DLD1 (cell line): ENCODE results near the gene DNAH10.

Experiments
- in situ Hi-C: cut with HindIII; loops from 2 replicates; pipeline ENCODE4 v1.10.0; 2017; ENCODE audit warnings: low sequenced_read_pairs

The DNAH10 gene

DNA sequence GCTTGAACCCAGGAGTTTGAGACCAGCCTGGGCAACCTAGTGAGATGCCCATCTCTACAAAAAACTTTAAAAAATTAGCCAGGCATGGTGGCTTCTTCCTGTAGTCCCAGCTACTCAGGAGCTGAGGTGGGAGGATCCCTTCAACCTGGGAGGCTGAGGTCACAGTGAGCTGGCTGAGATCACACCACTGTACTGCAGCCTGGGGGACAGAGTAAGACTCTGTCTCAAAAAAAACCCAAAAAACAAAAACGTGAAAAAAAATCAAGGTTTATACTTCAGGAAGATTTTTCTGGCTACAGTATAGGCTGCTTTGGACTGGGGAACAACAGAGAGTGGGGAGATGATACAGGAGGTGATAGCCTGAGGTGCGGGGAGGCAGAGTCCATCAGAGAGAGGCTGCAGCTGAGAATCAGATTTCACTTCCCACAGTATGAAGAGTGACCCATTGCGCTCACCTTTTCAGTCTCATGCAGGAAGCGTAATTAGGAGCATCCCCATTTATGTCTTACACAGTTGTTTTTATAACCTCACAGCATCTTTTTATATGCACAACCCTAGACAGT lies 28.9 kb downstream of the DNAH10 start:
- in situ Hi-C loops, result no loop called here

DNA sequence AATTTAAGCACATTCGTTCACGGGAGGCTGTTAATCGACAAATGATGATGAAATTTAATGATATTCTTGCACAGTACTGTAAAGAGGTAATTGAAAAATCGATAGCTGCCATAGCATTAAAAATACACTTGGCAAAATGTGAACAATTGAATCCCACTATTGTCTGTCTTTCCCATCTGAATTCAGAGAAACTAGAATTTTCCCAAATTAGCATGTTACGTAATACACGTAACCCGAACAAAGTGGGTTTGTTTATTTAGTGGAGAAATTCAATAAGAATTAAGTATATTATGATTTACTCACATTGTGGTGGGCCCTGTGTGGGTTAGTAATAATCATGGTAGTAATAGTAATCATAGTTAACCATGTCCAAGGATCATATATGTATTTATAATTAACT lies 31.9 kb downstream of the DNAH10 start:
- in situ Hi-C loops, result no loop called here

DNA sequence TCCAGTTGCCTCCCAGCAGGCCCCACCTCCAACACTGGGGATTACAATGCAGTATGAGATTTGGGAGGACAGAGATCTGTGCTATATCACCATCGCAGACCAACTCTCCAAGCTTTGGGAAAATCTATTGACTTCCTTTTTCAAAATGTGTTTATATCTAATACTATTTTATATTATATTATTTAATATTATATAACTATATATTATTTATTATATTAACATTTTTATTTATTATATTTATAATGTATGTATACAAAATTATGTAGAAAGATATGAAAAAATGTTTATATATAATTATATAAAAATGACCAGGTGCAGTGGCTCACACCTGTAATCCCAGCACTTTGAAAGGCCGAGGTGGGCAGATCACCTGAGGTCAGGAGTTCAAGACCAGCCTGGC lies 36.4 kb downstream of the DNAH10 start:
- in situ Hi-C loops, result no loop called here

DNA sequence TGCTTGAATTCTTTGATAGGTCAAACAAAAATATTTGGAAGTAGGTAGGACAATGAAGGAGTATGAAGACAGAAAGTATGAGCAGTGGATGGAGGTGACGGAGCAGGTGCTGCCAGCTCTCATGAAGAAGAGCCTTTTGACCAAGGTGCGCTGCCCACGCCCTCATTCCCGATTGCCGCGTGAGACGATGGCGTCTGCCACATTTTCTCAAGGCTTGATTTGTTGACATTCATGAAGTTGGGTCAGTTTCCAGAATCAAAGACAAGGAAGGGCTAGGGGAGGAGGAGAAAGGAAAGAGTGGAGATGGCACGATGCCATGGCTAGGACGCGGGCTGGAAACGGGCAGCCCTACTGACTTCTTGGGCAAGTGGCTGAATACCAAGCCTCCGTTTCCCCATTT lies 37.1 kb downstream of the DNAH10 start:
- in situ Hi-C loops, result no loop called here

DNA sequence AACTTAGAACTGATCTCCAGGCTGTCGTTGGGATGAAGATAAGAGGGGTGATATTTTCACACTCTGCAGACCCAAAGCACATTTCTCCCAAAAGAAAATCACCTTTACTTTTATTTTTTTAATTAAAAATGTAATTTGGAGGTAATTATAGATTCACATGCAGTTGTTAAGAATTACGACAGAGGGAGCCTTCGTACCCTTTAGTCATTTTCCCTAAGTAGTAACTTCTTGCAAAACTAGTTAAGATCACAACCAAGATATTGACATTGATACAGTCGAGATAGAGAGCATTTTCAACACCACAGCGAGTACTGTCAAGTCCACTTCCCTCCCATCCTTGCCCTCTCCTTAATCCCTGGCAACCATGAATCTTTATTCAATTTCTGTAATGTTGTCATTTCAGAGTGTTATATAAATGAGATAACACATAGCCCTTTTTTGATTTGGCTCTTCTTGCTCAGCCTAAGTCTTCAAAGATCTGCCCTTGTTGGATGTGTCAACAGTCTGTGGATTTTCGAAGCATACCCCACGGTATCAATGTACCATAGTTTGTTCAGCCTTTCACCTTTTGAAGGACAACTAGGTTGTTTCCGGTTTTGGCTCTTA lies 39.6 kb downstream of the DNAH10 start:
- in situ Hi-C loops, result no loop called here

DNA sequence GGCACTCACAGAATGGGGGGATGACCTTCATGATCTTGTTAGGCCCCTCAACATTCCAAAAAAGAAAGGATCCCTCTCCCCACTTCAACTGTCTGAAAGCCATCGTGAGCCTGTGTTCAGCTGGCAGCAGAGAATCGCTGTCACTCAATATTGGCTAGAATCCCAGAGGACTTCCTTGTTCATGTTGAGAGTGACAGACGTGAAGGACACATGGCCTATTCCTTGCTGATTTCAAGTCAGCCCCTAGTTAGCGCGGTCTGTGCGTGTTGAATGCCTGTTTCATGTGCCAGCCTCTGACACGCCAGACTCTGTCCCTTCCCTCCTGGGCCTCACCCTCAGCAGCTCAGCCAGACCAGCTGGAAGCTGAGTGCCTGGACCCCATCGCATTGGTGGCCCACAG lies 43.1 kb downstream of the DNAH10 start:
- in situ Hi-C loops, result no loop called here

DNA sequence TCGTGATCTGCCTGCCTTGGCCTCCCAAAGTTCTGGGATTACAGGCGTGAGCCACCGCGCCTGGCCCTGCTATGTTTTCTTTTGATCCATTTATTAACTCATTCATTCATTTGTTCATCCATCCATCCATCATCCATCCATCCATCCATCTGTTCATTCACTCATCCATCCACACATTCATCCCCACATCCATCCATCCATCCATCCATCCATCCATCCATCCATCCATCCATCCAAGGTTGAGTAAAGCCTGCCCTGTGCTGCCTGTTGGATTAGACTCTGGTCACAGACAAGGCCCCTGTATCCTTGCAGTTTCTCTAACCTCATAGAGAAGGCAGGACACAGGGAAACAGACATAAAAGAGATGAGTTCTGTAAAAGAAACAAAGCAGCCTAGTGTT lies 44.9 kb downstream of the DNAH10 start:
- in situ Hi-C loops, result no loop called here

DNA sequence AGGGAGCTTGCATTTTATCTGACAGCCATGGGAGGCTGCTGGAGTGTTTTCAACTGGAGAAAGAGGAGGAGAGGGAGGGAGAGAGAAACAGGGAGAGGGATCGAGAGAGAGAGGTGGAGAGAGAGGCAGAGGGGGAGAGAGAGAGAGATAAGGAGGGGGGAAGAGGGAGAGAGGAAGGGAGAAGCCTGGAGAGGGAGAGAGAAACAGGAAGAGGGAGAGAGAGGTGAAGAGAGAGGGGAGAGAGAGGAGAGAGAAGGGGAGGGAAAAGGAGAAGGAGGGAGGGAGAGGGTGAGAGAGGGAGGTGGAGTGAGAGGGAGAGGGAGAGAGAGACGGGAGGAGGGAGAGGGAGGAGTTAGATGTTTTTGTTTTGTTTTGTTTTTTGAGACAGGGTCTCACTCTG lies 45.6 kb downstream of the DNAH10 start:
- in situ Hi-C loops, result no loop called here

DNA sequence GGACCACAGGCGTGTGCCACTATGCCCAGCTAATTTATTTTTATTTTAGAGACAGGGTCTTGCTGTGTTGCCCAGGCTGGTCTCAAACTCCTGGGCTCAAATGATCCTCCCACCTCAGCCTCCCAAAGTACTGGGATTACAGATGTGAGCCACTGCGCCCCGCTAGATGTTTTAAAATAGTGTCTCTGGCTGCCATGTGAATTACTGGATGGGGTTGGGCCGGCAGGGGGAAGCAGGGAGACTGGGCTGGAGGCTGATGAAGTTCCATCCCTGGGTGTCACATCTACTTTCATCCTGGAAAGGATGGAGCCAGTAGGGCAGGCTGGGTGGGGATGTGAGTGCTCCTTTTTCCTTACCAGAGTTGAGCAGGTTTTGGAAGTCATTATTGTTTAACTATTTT lies 46.1 kb downstream of the DNAH10 start:
- in situ Hi-C loops, result no loop called here

DNA sequence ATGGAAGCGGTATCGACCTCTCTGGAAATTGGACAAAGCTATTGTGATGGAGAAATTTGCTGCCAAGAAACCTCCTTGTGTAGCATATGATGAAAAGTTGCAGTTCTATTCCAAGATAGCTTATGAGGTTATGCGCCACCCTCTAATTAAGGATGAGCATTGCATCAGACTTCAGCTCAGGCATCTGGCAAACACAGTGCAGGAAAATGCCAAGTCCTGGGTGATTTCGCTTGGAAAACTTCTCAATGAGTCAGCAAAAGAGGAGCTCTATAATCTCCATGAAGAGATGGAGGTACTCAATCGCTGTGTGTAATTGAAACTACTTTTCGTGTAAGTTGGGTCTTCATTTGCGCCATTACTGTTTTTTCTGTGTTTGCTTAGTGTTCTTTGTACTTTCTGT lies 51.2 kb downstream of the DNAH10 start:
- in situ Hi-C loops, result no loop called here

DNA sequence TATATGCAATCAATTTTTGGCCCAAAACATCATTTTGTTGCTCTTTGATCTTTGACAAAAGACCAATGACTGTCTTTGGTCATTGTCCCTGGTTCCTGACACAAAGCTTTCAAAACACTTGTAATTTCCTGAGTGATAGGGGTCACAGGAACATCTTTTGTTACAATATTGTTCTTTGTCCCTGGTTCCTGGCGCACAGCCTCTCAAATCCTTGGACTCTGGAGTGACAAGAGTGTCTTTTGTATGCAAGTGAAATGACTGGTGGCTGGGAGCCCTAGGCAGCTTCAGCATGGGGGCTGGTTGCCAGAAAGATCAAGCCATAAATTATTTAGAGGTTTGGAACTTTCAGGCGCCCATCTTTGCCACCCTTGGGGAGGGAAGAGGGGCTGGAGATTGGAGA lies 53.9 kb downstream of the DNAH10 start:
- in situ Hi-C loops, result no loop called here

DNA sequence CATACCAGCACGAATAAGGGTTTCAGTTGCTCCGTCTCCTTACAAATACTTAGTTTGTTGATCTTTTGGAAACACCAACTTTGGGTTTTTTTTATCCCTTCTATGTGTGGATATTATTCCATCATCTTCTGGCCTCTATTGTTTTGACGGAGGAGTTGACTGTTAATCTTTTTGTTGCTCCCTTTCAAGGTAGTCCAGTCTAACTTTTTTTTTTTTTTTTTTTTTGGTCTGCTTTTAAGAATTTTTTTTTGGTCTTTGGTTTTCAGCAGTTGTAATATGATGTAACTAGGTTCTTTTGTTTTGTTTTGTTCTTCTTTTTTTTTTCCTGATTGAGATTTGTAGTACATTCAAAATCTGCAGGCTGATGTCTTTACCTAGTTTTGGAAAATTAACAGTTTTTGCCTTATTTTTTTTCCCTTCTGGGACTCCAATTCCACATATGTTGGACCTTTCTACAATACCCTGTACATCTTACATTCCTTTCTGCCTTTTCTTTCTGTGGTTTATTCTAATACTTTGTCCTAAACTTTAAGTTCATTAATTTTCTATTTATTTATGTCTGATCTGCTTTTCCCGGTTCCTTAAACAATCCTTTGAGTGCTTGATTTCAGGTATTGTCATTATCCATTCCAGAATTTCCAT lies 54.9 kb downstream of the DNAH10 start:
- in situ Hi-C loops, result no loop called here

DNA sequence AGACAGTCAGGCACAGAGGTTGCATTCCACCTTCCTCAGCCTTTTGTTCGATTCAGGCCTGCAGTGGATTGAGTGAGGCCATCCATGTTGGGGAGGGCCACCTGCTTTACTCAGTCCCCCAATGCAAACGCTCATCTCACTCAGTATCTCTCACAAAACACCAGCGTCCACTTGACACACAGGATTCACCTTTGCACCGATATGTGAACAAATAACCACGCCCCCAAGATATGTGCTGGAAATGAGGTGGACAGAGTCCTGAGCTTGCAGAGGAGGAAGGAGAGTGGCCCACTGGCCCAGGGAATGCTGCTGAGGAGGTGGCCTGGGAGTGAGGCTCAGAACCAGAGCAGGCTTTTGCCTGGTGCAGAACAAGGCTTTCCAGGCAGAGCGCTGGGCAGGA lies 60.7 kb downstream of the DNAH10 start:
- in situ Hi-C loops, result no loop called here

DNA sequence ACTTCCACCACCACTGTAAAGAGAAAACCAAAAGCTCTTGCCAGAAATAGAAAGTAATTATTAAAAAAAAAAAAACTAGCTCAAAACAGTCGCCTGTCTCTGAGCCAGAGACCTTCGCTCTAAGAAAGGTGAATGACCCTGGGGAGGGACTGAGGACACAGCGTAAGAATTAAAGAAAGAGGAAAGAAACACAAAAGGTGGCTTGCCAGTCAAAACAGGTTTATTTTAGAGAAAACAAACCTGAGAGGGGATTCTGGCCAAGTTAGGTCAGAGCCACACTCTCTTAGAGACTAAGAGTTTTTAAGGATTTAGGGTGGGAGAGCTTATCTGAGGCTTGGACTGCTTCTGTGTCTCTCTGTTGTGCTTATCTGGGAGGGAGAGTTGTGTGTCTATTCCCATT lies 66.0 kb downstream of the DNAH10 start:
- in situ Hi-C loops, result no loop called here

DNA sequence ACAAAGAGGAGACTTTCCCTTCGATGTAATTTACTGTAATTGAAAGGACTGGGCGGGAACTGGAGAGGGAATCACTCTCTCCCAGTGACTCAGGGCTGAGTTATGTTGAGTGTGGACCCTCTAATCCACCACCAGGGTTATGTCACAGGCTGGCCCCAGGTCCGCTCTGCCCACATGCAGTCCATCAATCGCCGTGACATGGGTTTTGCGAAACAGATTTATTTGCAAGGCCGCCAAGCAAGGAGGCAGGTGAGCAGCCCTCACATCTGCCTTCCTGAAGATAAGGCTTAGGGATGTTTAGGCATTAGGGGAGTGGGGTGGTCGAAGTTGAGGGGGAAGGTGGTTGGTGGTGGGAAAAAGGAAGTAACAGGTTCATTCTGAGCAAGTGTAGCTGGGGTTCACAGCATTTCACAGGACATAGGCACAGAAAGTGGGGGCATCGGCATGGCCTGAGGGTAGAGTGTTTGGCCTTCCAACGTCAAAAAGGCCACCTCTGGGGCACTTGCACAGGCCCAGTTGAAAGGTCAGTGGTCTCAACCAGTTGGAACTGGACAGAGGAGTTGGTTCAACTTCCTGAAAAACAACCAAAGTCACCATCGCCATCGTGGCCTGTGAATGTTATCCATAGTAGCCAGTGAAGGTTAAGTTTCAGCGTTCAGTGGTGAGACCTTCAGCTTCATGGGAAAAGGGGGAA lies 66.9 kb downstream of the DNAH10 start:
- in situ Hi-C loops, result no loop called here

DNA sequence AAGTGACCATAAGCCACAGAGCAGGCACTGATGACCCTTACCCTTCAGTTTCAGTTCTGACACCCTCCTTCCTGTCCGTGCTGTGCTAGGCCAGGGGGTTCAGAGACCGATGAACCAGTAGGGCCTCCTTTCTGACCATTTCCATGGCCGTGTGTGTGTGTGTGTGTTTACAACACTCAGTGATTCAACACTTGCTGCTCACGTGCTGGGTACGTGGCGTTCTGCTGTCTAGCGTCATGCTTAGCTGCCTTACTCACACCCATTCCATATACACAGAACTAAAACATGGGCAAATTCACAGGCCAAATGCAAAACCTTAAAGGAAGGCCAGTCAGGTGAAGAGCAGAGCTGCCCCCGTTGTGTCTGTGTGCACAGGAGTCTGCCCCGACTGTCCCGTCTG lies 67.5 kb downstream of the DNAH10 start:
- in situ Hi-C loops, result no loop called here

DNA sequence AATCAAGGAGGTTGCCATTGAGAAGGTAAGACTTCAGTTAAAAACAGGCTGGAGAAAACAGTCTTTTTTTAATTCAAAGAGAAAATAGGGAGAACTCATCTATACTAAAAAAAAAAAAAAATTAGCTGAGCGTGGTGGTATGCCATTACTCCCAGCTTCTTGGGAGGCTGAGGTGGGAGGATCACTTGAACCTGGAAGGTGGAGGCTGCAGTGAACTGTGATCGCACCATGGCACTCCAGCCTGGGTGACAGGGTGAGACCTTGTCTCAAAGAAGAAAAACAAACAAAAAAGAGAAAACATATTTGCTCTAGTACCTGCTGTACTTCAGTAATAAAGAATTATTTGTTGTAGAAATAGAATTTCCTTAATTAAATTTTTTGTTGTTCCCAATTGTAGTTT lies 68.6 kb downstream of the DNAH10 start:
- in situ Hi-C loops, result no loop called here

DNA sequence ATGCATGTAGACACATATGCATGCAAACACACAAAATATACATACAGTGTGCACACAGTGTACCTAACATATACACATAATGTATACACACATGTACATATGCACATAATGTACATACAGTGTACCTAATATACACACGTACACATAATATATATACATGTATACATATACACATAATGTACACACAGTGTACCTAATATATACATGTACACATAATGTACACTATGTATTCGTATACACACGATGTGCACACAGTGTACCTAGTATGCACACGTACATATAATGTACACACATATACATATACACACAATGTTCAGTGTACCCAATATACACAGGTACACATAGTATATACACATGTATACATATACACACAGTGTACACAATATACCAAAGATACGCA lies 70.0 kb downstream of the DNAH10 start:
- in situ Hi-C loops, result no loop called here

DNA sequence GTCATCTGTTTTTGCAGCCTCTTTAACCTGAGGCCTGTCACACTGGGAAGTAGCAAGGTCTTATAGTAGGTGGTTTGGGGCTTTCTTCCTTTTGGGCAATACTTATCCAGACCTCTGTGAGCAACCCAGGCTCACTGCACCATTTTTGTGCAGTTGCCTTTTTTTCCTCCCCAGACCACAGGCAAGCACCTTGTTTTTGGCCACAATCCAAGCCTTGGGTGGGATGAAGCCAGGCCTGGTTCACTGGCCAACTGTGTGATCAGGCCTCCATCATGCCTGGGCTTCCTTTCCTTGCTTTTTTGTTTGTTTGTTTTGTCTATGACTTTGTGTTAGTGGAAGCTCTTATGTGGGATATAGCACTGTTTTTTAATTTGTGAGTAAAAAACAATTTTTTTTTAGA lies 71.7 kb downstream of the DNAH10 start:
- in situ Hi-C loops, result no loop called here

DNA sequence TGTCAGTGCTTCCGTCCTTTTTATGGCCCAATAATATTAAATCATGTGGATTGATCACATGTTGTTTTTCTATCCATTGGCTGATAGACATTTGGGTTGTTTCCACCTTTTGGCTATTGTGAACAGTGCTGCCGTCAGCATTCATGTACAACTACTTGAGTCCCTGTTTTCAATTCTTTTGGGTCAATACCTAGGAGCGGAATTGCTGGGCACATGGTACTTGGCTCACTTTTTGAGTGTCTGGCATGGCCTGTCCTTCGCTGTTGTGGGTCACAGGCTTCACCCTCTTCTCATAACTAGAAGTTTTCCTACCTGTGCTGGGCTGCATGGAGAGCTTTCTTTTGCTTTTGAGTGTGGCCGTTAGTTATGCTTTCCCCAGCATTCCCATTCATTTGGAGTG lies 72.7 kb downstream of the DNAH10 start:
- in situ Hi-C loops, result no loop called here

DNA sequence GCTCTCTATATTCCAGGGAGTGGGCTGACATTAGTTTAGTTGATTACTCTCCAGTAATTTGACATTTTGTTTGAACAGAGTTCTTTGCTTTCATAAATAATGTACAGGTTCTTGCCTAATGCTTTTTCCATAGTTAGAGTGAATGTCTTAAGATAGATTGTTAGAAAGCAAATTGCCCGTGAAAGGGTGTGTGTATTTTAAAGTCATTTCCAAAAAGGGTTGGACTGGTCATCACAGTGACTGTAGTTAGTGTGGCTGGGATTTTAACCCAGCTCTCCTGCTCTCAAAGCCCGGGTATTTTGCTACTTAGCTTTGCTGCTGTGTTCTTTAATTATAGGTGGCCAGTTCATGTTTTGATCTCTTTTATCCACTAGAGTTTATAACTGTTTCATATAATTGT lies 74.2 kb downstream of the DNAH10 start:
- in situ Hi-C loops, result no loop called here

DNA sequence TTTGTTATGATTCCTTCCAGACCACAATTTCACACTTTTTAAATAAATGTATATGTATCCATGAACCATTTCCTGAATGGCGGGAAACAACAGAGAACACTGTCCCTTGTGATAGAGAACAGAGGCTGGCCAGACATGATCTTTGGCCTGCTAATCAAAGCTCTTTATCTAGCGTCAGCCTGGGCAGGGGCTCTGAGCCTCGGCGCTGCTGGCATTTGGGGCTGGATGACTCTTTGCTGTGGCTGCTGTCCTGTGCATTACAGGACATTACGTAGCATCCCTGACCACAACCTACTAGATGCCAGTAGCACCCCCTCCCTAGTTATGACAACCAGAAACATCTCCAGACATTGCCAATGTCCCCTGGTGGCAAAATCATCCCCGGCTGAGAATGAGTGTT lies 77.7 kb downstream of the DNAH10 start:
- in situ Hi-C loops, result no loop called here
